SH-SY5Y (cell line): ENCODE data around the gene C2.

ENCODE experiments used
- GATA2 ChIP-seq: IDR thresholded peaks from 2 replicates; pipeline ENCODE4 v1.6.1; 2011; ENCODE audit warnings: mild to moderate bottlenecking, low read depth, low read length
- GATA3 ChIP-seq: IDR thresholded peaks from 2 replicates; pipeline ENCODE4 v1.6.1; 2011; ENCODE audit warnings: low read depth, mild to moderate bottlenecking, low read length, moderate library complexity

- TF ChIP-seq GATA2 = no peak
- TF ChIP-seq GATA3 = no peak
Measured at GRCh38 chr6:31881136-31881859, 46.2 kb upstream of the C2 start.
